H9 (cell line): Measurements from ENCODE around the gene PRTG. TPM values are rescaled to one million over a fixed set of nuclear protein-coding genes. Genes with fewer than 3 reads are reported as not detected.

ENCODE experiments used
- DNase-seq: peaks from one replicate; pipeline ENCODE4 v3.0.0-alpha.2; 2017
- H2AFZ ChIP-seq: one replicate; pipeline ENCODE4 v1.6.1; 2013; ENCODE audit warnings: mild to moderate bottlenecking, low read length, control low read depth, moderate library complexity
- H2AK5ac ChIP-seq: 2 replicates; pipeline ENCODE4 v1.6.1; 2013; ENCODE audit warnings: low read length, control low read depth, mixed read lengths; ENCODE audit not compliant: insufficient read length
- H2BK120ac ChIP-seq: one replicate; pipeline ENCODE4 v1.6.1; 2013; ENCODE audit warnings: low read depth, mild to moderate bottlenecking, low read length, control low read depth, inconsistent platforms; ENCODE audit not compliant: poor library complexity, severe bottlenecking
- H2BK12ac ChIP-seq: 2 replicates; pipeline ENCODE4 v1.6.1; 2013; ENCODE audit warnings: low read length, control low read depth, mixed read lengths, low read depth; ENCODE audit not compliant: insufficient read length
- H2BK15ac ChIP-seq: 2 replicates; pipeline ENCODE4 v1.6.1; 2013; ENCODE audit warnings: low read depth, low read length, control low read depth
- H2BK20ac ChIP-seq: one replicate; pipeline ENCODE4 v1.6.1; 2013; ENCODE audit warnings: low read depth, mild to moderate bottlenecking, low read length, control low read depth, inconsistent platforms; ENCODE audit not compliant: poor library complexity, severe bottlenecking
- H2BK5ac ChIP-seq: 2 replicates; pipeline ENCODE4 v1.6.1; 2013; ENCODE audit warnings: low read length, control low read depth, mixed read lengths; ENCODE audit not compliant: insufficient read length
- H3K14ac ChIP-seq: 2 replicates; pipeline ENCODE4 v1.6.1; 2013; ENCODE audit warnings: low read length, control low read depth; ENCODE audit not compliant: insufficient read depth
- H3K18ac ChIP-seq: 2 replicates; pipeline ENCODE4 v1.6.1; 2013; ENCODE audit warnings: low read depth, mild to moderate bottlenecking, mixed read lengths, low read length, control low read depth; ENCODE audit not compliant: insufficient read length
- H3K23ac ChIP-seq: 2 replicates; pipeline ENCODE4 v1.6.1; 2013; ENCODE audit warnings: low read length, control low read depth, mixed read lengths, low read depth; ENCODE audit not compliant: insufficient read length
- H3K23me2 ChIP-seq: 2 replicates; pipeline ENCODE4 v1.6.1; 2013; ENCODE audit warnings: low read depth, mild to moderate bottlenecking, mixed read lengths, low read length, control low read depth; ENCODE audit not compliant: insufficient read length, poor library complexity, severe bottlenecking
- H3K27ac ChIP-seq: 2 replicates; pipeline ENCODE4 v1.5.1; 2013; ENCODE audit warnings: low read length, control low read depth, mixed read lengths, low read depth; ENCODE audit not compliant: insufficient read length
- H3K27me3 ChIP-seq: 2 replicates; pipeline ENCODE4 v1.6.1; 2013; ENCODE audit warnings: low read length, control low read depth, inconsistent platforms; ENCODE audit not compliant: insufficient read depth
- H3K4ac ChIP-seq: 2 replicates; pipeline ENCODE4 v1.6.1; 2013; ENCODE audit warnings: low read depth, mild to moderate bottlenecking, control low read depth, inconsistent platforms, low read length, moderate library complexity
- H3K4me1 ChIP-seq: 2 replicates; pipeline ENCODE4 v1.6.1; 2013; ENCODE audit warnings: low read length, control low read depth, inconsistent platforms; ENCODE audit not compliant: insufficient read depth
- H3K4me2 ChIP-seq: 2 replicates; pipeline ENCODE4 v1.6.1; 2013; ENCODE audit warnings: low read length, control low read depth, mixed read lengths; ENCODE audit not compliant: insufficient read length, insufficient read depth
- H3K56ac ChIP-seq: 2 replicates; pipeline ENCODE4 v1.6.1; 2013; ENCODE audit warnings: low read depth, mild to moderate bottlenecking, mixed read lengths, low read length, control low read depth; ENCODE audit not compliant: insufficient read length
- H3K79me1 ChIP-seq: 2 replicates; pipeline ENCODE4 v1.6.1; 2013; ENCODE audit warnings: low read depth, mild to moderate bottlenecking, moderate library complexity, low read length, control low read depth, inconsistent platforms; ENCODE audit not compliant: insufficient read depth, poor library complexity, severe bottlenecking
- H3K79me2 ChIP-seq: 2 replicates; pipeline ENCODE4 v1.6.1; 2013; ENCODE audit warnings: low read length, control low read depth, inconsistent platforms; ENCODE audit not compliant: insufficient read depth
- H3K9ac ChIP-seq: 2 replicates; pipeline ENCODE4 v1.6.1; 2013; ENCODE audit warnings: low read length, control low read depth, mixed read lengths; ENCODE audit not compliant: insufficient read length; ENCODE audit errors: extremely low read depth
- H3K9me3 ChIP-seq: one replicate; pipeline ENCODE4 v1.6.1; 2013; ENCODE audit warnings: low read depth, low read length, inconsistent platforms; ENCODE audit not compliant: control insufficient read depth
- H3T11ph ChIP-seq: one replicate; pipeline ENCODE4 v1.6.1; 2013; ENCODE audit warnings: mild to moderate bottlenecking, low read length, control low read depth, inconsistent platforms
- H4K20me1 ChIP-seq: one replicate; pipeline ENCODE4 v1.6.1; 2013; ENCODE audit not compliant: control insufficient read depth, insufficient read length, insufficient read depth
- H4K5ac ChIP-seq: 2 replicates; pipeline ENCODE4 v1.6.1; 2013; ENCODE audit warnings: low read depth, mild to moderate bottlenecking, mixed read lengths, low read length, control low read depth; ENCODE audit not compliant: insufficient read length
- H4K8ac ChIP-seq: replicated peaks from 2 replicates; pipeline ENCODE4 v1.6.1; 2013; ENCODE audit warnings: low read length, control low read depth, mixed read lengths, low read depth; ENCODE audit not compliant: insufficient read length
- H4K91ac ChIP-seq: 2 replicates; pipeline ENCODE4 v1.6.1; 2013; ENCODE audit warnings: low read depth, mild to moderate bottlenecking, moderate library complexity, mixed read lengths, low read length, control low read depth; ENCODE audit not compliant: insufficient read length
- H3K27ac Mint-ChIP-seq, 3 experiments: 2 replicates in 2 of 3; 3 replicates in 1 of 3; pipeline ENCODE4 v1.8.0; 2020 to 2021; ENCODE audit warnings: mixed read lengths in 3 of 3, mild to moderate bottlenecking in 1 of 3, moderate library complexity in 1 of 3
- H3K27me3 Mint-ChIP-seq: 2 replicates; pipeline ENCODE4 v1.8.0; 2021; ENCODE audit warnings: low read depth, mild to moderate bottlenecking, moderate library complexity, mixed read lengths
- H3K36me3 Mint-ChIP-seq, 3 experiments: 2 replicates in 2 of 3; 3 replicates in 1 of 3; pipeline ENCODE4 v1.8.0; 2020 to 2021; ENCODE audit warnings: low read depth in 3 of 3, mixed read lengths in 3 of 3; ENCODE audit not compliant: insufficient read depth in 1 of 3
- H3K4me1 Mint-ChIP-seq, 2 experiments: 2 replicates each; pipeline ENCODE4 v1.8.0; 2020; ENCODE audit warnings: mixed read lengths in 2 of 2
- H3K4me3 Mint-ChIP-seq, 2 experiments: 2 replicates in 1 of 2; 3 replicates in 1 of 2; pipeline ENCODE4 v1.8.0; 2020 to 2021; ENCODE audit warnings: mild to moderate bottlenecking in 2 of 2, mixed read lengths in 2 of 2, moderate library complexity in 1 of 2
- H3K9me3 Mint-ChIP-seq, 2 experiments: 2 replicates in 1 of 2; 3 replicates in 1 of 2; pipeline ENCODE4 v1.8.0; 2020; ENCODE audit warnings: mild to moderate bottlenecking in 2 of 2, mixed read lengths in 2 of 2, moderate library complexity in 1 of 2
- WGBS: extraction: QIAGEN DNeasy Blood & Tissue Kit; methylation state at CpG from one replicate; pipeline ENCODE4 v1.1.7; 2013; ENCODE audit warnings: missing lambda C conversion rate, low lambda C conversion rate, mixed read lengths; ENCODE audit not compliant: insufficient read length; ENCODE audit errors: extremely low coverage; 5-methylcytosine and 5-hydroxymethylcytosine counted together
- total RNA-seq: library from RNA; stranded (reverse); gene quantifications from 2 replicates; pipeline ENCODE4 v1.2.1, GENCODE V29; 2021
- TF ChIP-seq, protein P1 (sequence below): fragments of 200-600 bp; sonication (generic); conservative IDR thresholded peaks from 3 replicates; pipeline ENCODE4 v1.8.0; 2021; ENCODE audit warnings: antibody characterized with exemption, mild to moderate bottlenecking

The PRTG gene
- total RNA-seq, 1 experiment from 2014 or later, result 5.7 TPM

- no peak overlapping the region for H4K8ac ChIP-seq
- H2AFZ ChIP-seq, result no peak overlapping the region
- Mint-ChIP-seq H3K9me3 (peaks cover 4 to 14% of the 10 kb centered on the region in 2 experiments; a peak in 4 of 5 replicates), H3K4me1 (no peaks in the 10 kb centered on the region), H3K36me3 (peaks cover 0 to 8% (median 3%) of the 10 kb centered on the region in 3 experiments; a peak in 4 of 7 replicates), H3K4me3 (no peak overlapping the region), H3K27me3 (no peaks in the 10 kb centered on the region; the same call in 1 of the 2 replicates), H3K27ac (no peak overlapping the region)
- no CpG with 5 or more reads among the region's 2 CpGs for WGBS
- H3T11ph ChIP-seq, result no peak overlapping the region
- no peak overlapping the region for H3K27ac ChIP-seq
- no peak overlapping the region for H3K23ac ChIP-seq
- H2BK12ac ChIP-seq, result no peak overlapping the region
- no peak overlapping the region for H3K4me2 ChIP-seq
- H2BK120ac ChIP-seq, result no peak overlapping the region
- no peak overlapping the region for H2BK15ac ChIP-seq
- H3K9ac ChIP-seq, result no peak overlapping the region
- DNase-seq, result no peak
- H3K4me1 ChIP-seq, result no peaks in the 10 kb centered on the region
- TF ChIP-seq, protein P1, sequence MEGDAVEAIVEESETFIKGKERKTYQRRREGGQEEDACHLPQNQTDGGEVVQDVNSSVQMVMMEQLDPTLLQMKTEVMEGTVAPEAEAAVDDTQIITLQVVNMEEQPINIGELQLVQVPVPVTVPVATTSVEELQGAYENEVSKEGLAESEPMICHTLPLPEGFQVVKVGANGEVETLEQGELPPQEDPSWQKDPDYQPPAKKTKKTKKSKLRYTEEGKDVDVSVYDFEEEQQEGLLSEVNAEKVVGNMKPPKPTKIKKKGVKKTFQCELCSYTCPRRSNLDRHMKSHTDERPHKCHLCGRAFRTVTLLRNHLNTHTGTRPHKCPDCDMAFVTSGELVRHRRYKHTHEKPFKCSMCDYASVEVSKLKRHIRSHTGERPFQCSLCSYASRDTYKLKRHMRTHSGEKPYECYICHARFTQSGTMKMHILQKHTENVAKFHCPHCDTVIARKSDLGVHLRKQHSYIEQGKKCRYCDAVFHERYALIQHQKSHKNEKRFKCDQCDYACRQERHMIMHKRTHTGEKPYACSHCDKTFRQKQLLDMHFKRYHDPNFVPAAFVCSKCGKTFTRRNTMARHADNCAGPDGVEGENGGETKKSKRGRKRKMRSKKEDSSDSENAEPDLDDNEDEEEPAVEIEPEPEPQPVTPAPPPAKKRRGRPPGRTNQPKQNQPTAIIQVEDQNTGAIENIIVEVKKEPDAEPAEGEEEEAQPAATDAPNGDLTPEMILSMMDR, result no peak
- no peak overlapping the region for H2AK5ac ChIP-seq
- H3K79me1 ChIP-seq, result no peaks in the 10 kb centered on the region
- no peak overlapping the region for H2BK5ac ChIP-seq
- no peak overlapping the region for H3K18ac ChIP-seq
- H4K91ac ChIP-seq, result no peak overlapping the region
- H3K23me2 ChIP-seq, result no peaks in the 10 kb centered on the region
- no peak overlapping the region for H3K56ac ChIP-seq
- no peak overlapping the region for H3K14ac ChIP-seq
- no peak overlapping the region for H3K4ac ChIP-seq
- no peaks in the 10 kb centered on the region for H4K20me1 ChIP-seq
- H4K5ac ChIP-seq, result no peak overlapping the region
- no peaks in the 10 kb centered on the region for H3K27me3 ChIP-seq
- H2BK20ac ChIP-seq, result no peak overlapping the region
- no peaks in the 10 kb centered on the region for H3K9me3 ChIP-seq
- no peaks in the 10 kb centered on the region for H3K79me2 ChIP-seq
Measured at GRCh38 chr15:55574096-55574495, 168.9 kb downstream of the PRTG start.
